ENCODE data around the gene HADHB. TPM values are rescaled to one million over a fixed set of nuclear protein-coding genes. Genes with fewer than 3 reads are reported as not detected.

HADHB gene
- total RNA-seq, 3 donors from 2014 or later, result 144 to 186 (median 149) TPM

DNA sequence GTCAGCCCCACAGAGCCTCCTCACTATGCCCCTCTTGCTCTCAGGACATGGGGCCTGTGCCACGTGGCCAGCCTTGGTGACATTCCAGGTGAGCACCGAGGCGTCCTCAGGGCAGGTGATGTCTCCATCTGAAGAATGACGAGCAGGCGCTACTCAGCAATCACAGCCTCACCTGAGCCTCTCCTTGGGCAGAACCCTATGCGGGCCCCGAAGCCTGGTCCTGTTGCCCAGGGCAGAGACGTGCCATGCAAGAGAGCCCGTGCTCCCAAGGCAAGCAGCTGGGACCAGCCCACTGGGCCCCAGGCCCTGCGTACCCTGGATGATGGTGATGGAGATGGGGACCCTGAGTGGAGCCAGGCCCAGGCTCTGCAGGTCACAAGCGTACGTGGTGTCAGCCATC lies 68.7 kb downstream of the HADHB start:
- intact Hi-C loops (cut with DNase I, micrococcal nuclease), result no loop called here
- Histone ChIP-seq H3K9me3 (no peaks in the 10 kb centered on the region), H3K4me3 (no peak overlapping the region), H3K4me1 (ENCODE audit: low read depth) (no peaks in the 10 kb centered on the region), H3K36me3 (ENCODE audit: low read depth) (no peaks in the 10 kb centered on the region)
- TF ChIP-seq CTCF (IDR thresholded peaks at IDR 0.05), result no peak
- ATAC-seq (no peak), DNase-seq (no peak)

GRCh38 chr2:26314243-26314642 lies 69.5 kb downstream of the HADHB start:
- Histone ChIP-seq H3K4me3 (no peak overlapping the region), H3K4me1 (ENCODE audit: low read depth) (no peaks in the 10 kb centered on the region), H3K36me3 (ENCODE audit: low read depth) (no peaks in the 10 kb centered on the region), H3K9me3 (no peaks in the 10 kb centered on the region)
- ATAC-seq, result no peak
- intact Hi-C loops (cut with DNase I, micrococcal nuclease), result no loop called here
- DNase-seq, result no peak
- no peak for TF ChIP-seq CTCF (IDR thresholded peaks at IDR 0.05)

GRCh38 chr2:26316041-26316440 lies 71.3 kb downstream of the HADHB start:
- Histone ChIP-seq H3K36me3 (ENCODE audit: low read depth) (no peaks in the 10 kb centered on the region), H3K9me3 (no peaks in the 10 kb centered on the region), H3K4me3 (no peak overlapping the region), H3K4me1 (ENCODE audit: low read depth) (no peaks in the 10 kb centered on the region)
- DNase-seq (no peak), ATAC-seq (no peak)
- TF ChIP-seq CTCF (IDR thresholded peaks at IDR 0.05), result no peak
- intact Hi-C loops (cut with DNase I, micrococcal nuclease), result no loop called here

DNA sequence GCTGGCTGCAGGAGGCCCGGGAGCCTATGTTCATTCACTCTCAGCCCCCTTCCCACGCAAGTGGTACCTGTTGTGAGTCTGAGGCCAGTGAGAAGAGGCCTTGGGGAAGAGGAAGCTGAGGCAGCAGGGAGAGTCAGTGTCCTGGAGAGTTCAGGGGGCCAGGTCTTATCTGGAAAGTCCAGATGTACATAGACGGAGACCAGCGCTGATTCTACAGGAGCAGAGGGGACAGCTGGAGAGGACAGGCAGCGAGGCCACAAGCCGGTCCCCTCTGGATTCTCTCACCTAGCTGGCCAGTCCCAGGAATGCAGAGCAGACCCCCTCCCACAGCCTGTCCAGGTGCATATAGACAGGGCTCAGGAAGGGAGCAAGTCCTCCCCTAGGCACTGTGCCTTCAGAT lies 72.1 kb downstream of the HADHB start:
- DNase-seq, result no peak
- no peaks in the 10 kb centered on the region for H3K36me3 ChIP-seq (ENCODE audit: low read depth)
- no peaks in the 10 kb centered on the region for H3K4me1 ChIP-seq (ENCODE audit: low read depth)
- intact Hi-C loops (cut with DNase I, micrococcal nuclease), result no loop called here
- no peaks in the 10 kb centered on the region for H3K9me3 ChIP-seq
- no peak overlapping the region for H3K4me3 ChIP-seq
- no peak for ATAC-seq
- no peak for TF ChIP-seq CTCF (IDR thresholded peaks at IDR 0.05)

GRCh38 chr2:26317377-26318105 lies 72.8 kb downstream of the HADHB start:
- intact Hi-C loops (cut with DNase I, micrococcal nuclease), result no loop called here

More at GRCh38 chr2:26317377-26318105, 72.8 kb downstream of the HADHB start:
- H3K4me1 ChIP-seq (ENCODE audit: low read depth), result no peaks in the 10 kb centered on the region
- no peak for DNase-seq
- TF ChIP-seq CTCF (IDR thresholded peaks at IDR 0.05), result no peak
- no peaks in the 10 kb centered on the region for H3K9me3 ChIP-seq
- no peak overlapping the region for H3K4me3 ChIP-seq
- no peak for ATAC-seq
- no peaks in the 10 kb centered on the region for H3K36me3 ChIP-seq (ENCODE audit: low read depth)

Data from mucosa of descending colon (tissue), 3 donors.